ENCODE results near the gene KCNAB1. TPM values are rescaled to one million over a fixed set of nuclear protein-coding genes. Genes with fewer than 3 reads are reported as not detected.

The KCNAB1 gene
- total and polyA plus RNA-seq, 2 donors (not counting 1 experiment from before 2014, with no cell fraction given) = 0.03 to 0.33 TPM

DNA sequence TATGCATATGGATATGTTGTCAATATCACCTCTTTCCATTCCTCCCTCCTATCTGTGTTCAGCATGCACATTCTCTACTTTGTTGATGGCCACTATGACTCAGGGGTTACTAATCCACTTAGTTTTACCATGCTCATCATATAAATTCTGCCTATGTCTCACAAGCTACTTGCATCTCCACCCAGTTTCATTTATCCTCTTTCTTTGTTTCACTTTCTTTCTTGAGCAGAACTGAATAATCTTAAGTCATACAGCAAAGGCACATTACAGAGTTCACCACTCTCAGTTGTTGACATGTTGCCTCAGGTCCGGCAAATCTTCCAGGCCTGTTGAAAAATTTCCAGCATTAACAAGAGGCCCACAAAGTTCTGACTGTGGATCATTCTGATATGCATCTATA is 363.0 kb downstream of the KCNAB1 start:
- Histone ChIP-seq H3K27me3 (ENCODE audit: control insufficient read depth, insufficient read depth, low read length) (no peaks in the 10 kb centered on the region), H3K4me3 (replicated peaks in 1 of 4; ENCODE audit: control extremely low read depth in 1 of 4, insufficient read depth in 1 of 4, low read depth in 3 of 4, low read length in 4 of 4) (peak overlapping the region in 2 of 4 experiments; percentile 18 to 24), H3K27ac (ENCODE audit: insufficient read depth, low read length) (peak overlapping the region; percentile 30), H3K79me2 (ENCODE audit: control insufficient read depth, insufficient read depth, low read length) (no peaks in the 10 kb centered on the region), H2AFZ (ENCODE audit: low read length) (peak overlapping the region; percentile 65), H4K20me1 (ENCODE audit: control insufficient read depth, extremely low read depth, insufficient read depth, low read length) (no peaks in the 10 kb centered on the region), H3K36me3 (ENCODE audit: control insufficient read depth, insufficient read depth, low read length) (no peaks in the 10 kb centered on the region), H3K9ac (ENCODE audit: insufficient read depth, low read length) (no peak overlapping the region), H3K9me3 (ENCODE audit: control insufficient read depth, insufficient read depth, low read depth, low read length) (no peaks in the 10 kb centered on the region), H3K4me1 (ENCODE audit: control insufficient read depth, extremely low read depth, insufficient read depth, low read length) (peaks cover 9% of the 10 kb centered on the region), H3K4me2 (ENCODE audit: extremely low read depth, insufficient read depth, low read length) (peak overlapping the region; percentile 83)
- TF ChIP-seq EZH2 (IDR thresholded peaks at IDR 0.05; ENCODE audit: low read length, missing control alignments) = no peak
- TF ChIP-seq, protein P1, sequence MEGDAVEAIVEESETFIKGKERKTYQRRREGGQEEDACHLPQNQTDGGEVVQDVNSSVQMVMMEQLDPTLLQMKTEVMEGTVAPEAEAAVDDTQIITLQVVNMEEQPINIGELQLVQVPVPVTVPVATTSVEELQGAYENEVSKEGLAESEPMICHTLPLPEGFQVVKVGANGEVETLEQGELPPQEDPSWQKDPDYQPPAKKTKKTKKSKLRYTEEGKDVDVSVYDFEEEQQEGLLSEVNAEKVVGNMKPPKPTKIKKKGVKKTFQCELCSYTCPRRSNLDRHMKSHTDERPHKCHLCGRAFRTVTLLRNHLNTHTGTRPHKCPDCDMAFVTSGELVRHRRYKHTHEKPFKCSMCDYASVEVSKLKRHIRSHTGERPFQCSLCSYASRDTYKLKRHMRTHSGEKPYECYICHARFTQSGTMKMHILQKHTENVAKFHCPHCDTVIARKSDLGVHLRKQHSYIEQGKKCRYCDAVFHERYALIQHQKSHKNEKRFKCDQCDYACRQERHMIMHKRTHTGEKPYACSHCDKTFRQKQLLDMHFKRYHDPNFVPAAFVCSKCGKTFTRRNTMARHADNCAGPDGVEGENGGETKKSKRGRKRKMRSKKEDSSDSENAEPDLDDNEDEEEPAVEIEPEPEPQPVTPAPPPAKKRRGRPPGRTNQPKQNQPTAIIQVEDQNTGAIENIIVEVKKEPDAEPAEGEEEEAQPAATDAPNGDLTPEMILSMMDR (conservative IDR thresholded peaks at IDR 0.05 in 1 of 2, IDR thresholded peaks at IDR 0.05 in 1 of 2; ENCODE audit: low read depth in 1 of 2, low read length in 2 of 2) = no peak
- DNase-seq (ENCODE audit: low read depth in 2 of 2) = peak; percentile 87 to 92

DNA sequence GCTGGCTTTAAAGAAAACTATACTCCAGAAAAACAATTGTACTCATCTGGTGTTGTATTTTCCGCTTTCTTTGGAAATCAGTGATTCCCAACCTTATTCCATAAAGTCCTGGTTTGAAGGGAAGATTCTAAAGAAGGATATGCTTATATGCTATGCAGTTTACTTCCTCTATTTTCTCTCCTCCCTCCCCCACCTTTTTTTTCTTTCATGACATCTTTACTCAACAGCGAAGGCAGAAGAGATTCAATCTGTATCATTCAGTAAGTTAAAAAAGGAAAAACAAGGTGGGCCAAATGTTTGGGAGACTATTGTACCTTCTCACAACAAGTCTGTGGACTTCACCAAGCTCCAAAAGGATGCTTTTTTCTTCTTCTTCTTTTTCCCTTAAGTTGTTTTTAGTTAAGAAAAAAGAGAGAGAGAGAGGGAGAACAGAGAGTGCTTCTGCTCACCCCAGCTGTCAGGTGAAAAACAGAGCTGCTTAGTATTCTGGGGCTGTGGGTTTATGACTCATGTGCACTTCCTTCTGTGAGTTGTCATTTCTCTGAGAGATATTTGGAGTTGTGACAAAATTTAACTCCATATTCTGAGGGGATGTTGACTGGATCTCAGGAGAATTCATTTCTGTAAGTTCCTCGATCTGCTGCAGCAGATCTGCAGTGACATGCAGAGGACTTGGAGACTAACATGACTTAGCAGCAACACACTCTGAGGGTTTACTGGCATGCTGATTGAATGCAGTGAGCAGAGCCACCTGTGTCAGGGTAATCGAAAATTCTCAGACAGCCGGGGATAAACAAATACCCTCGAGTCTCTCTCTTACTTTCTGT is 363.8 kb downstream of the KCNAB1 start:
- TF ChIP-seq EZH2 (IDR thresholded peaks at IDR 0.05; ENCODE audit: low read length, missing control alignments) = no peak
- Histone ChIP-seq H3K79me2 (ENCODE audit: control insufficient read depth, insufficient read depth, low read length) (no peaks in the 10 kb centered on the region), H3K4me3 (replicated peaks in 1 of 4; ENCODE audit: control extremely low read depth in 1 of 4, insufficient read depth in 1 of 4, low read depth in 3 of 4, low read length in 4 of 4) (peak overlapping the region in 2 of 4 experiments; percentile 18 to 24), H3K9me3 (ENCODE audit: control insufficient read depth, insufficient read depth, low read depth, low read length) (no peaks in the 10 kb centered on the region), H4K20me1 (ENCODE audit: control insufficient read depth, extremely low read depth, insufficient read depth, low read length) (no peaks in the 10 kb centered on the region), H3K9ac (ENCODE audit: insufficient read depth, low read length) (no peak overlapping the region), H3K36me3 (ENCODE audit: control insufficient read depth, insufficient read depth, low read length) (no peaks in the 10 kb centered on the region), H3K27ac (ENCODE audit: insufficient read depth, low read length) (peak overlapping the region; percentile 36), H3K4me2 (ENCODE audit: extremely low read depth, insufficient read depth, low read length) (peak overlapping the region; percentile 83), H3K4me1 (ENCODE audit: control insufficient read depth, extremely low read depth, insufficient read depth, low read length) (peaks cover 9% of the 10 kb centered on the region), H3K27me3 (ENCODE audit: control insufficient read depth, insufficient read depth, low read length) (no peaks in the 10 kb centered on the region), H2AFZ (ENCODE audit: low read length) (peak overlapping the region; percentile 65)
- peak; percentile 69 to 93 for DNase-seq (ENCODE audit: low read depth in 2 of 2)

DNA sequence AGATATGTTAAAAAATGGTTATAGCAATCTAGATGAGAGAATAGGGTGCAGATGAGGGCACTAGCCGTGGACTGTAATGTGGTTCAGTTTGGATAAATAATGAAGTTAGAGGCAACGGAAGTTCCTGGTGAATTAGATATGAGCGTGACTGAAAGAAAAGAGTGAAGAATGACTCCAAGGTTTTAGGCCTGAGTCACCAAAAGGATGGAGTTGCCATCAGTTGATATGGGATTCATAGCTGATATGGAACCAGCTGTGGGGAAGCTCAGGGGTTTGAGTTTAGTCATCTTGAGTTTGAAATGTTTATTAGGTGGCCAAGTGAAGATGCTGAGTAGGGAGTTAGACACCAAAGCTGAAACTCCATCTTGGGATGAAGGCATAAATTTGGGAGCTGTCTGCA is 368.4 kb downstream of the KCNAB1 start:
- H4K20me1 ChIP-seq (ENCODE audit: control insufficient read depth, extremely low read depth, insufficient read depth, low read length) = no peaks in the 10 kb centered on the region
- peak in 1 of 2 donors; percentile 92 for DNase-seq (ENCODE audit: low read depth in 2 of 2)
- no peak overlapping the region for H2AFZ ChIP-seq (ENCODE audit: low read length)
- no peaks in the 10 kb centered on the region for H3K27me3 ChIP-seq (ENCODE audit: control insufficient read depth, insufficient read depth, low read length)
- TF ChIP-seq, protein P1 (conservative IDR thresholded peaks at IDR 0.05 in 1 of 2, IDR thresholded peaks at IDR 0.05 in 1 of 2; ENCODE audit: low read depth in 1 of 2, low read length in 2 of 2) = no peak
- TF ChIP-seq EZH2 (IDR thresholded peaks at IDR 0.05; ENCODE audit: low read length, missing control alignments) = no peak
- no peak overlapping the region for H3K9ac ChIP-seq (ENCODE audit: insufficient read depth, low read length)
- no peaks in the 10 kb centered on the region for H3K79me2 ChIP-seq (ENCODE audit: control insufficient read depth, insufficient read depth, low read length)
- no peak overlapping the region for H3K27ac ChIP-seq (ENCODE audit: insufficient read depth, low read length)
- no peak overlapping the region for H3K4me3 ChIP-seq (replicated peaks in 1 of 4; ENCODE audit: control extremely low read depth in 1 of 4, insufficient read depth in 1 of 4, low read depth in 3 of 4, low read length in 4 of 4)
- H3K4me1 ChIP-seq (ENCODE audit: control insufficient read depth, extremely low read depth, insufficient read depth, low read length) = peaks cover 7% of the 10 kb centered on the region
- no peak overlapping the region for H3K4me2 ChIP-seq (ENCODE audit: extremely low read depth, insufficient read depth, low read length)
- H3K9me3 ChIP-seq (ENCODE audit: control insufficient read depth, insufficient read depth, low read depth, low read length) = no peaks in the 10 kb centered on the region
- H3K36me3 ChIP-seq (ENCODE audit: control insufficient read depth, insufficient read depth, low read length) = no peaks in the 10 kb centered on the region

All from fibroblast of lung (primary cell).